Esophagus muscularis mucosa (tissue), 4 donors: ENCODE results near the gene ATXN2. TPM values are rescaled to one million over a fixed set of nuclear protein-coding genes. Genes with fewer than 3 reads are reported as not detected.
"Not testable (repeated sequence)": the region's sequence is repeated elsewhere in the genome, so short reads cannot be mapped to it uniquely, and the experiment has no call there.

Experiments used
- DNase-seq: peaks from one replicate; pipeline ENCODE4 v3.0.0-alpha.2; 2017; ENCODE audit errors: extremely low spot score
- H3K27ac ChIP-seq, 4 donors: fragments of 200-600 bp; sonication (generic); replicated peaks in 1 of 4; 1 replicate in 3 of 4; 2 replicates in 1 of 4; pipeline ENCODE4 v1.5.1; 2016 to 2019; ENCODE audit warnings: mild to moderate bottlenecking in 1 of 4
- H3K27me3 ChIP-seq, 4 donors: fragments of 200-600 bp; sonication (generic); one replicate each; pipeline versions ENCODE4 v1.5.1 to v1.6.0; 2016 to 2019
- H3K36me3 ChIP-seq, 4 donors: fragments of 200-600 bp; sonication (generic); one replicate each; pipeline ENCODE4 v1.5.1; 2016 to 2019
- H3K4me1 ChIP-seq, 4 donors: fragments of 200-600 bp; sonication (generic); one replicate each; pipeline ENCODE4 v1.5.1; 2016 to 2019
- H3K4me3 ChIP-seq, 4 donors: fragments of 200-600 bp; sonication (generic); 1 replicate in 2 of 4; 2 replicates in 2 of 4; pipeline ENCODE4 v1.5.1; 2016 to 2019; ENCODE audit warnings: mild to moderate bottlenecking in 4 of 4, moderate library complexity in 1 of 4
- H3K9me3 ChIP-seq, 4 donors: fragments of 200-600 bp; sonication (generic); 1 replicate in 3 of 4; 2 replicates in 1 of 4; pipeline ENCODE4 v1.5.1; 2016 to 2019
- EP300 ChIP-seq: sonication (generic); formaldehyde crosslinking; IDR thresholded peaks from one replicate; pipeline ENCODE4 v1.6.1; 2017; ENCODE audit warnings: antibody characterized with exemption
- POLR2A ChIP-seq: fragments of 450-650 bp; IDR thresholded peaks from one replicate; pipeline ENCODE4 v1.6.1; 2017; ENCODE audit warnings: antibody characterized with exemption, moderate library complexity, mild to moderate bottlenecking, low read depth
- POLR2AphosphoS5 ChIP-seq, 2 donors: sonication (generic); formaldehyde crosslinking; IDR thresholded peaks; one replicate each; pipeline ENCODE4 v1.6.1; 2017; ENCODE audit warnings: antibody characterized with exemption in 2 of 2
- WGBS: methylation state at CpG from one replicate; pipeline ENCODE4 v1.1.5; 2018; 5-methylcytosine and 5-hydroxymethylcytosine counted together
- intact Hi-C: fragments of 100-400 bp; cut with DNase I; formaldehyde crosslinking; loops from one replicate; pipeline ENCODE4 v1.15.1; 2023
- total RNA-seq, 4 donors: library from RNA; depleted of rRNA; stranded (reverse); fragments of >200 nt; gene quantifications; one replicate each; pipeline versions ENCODE4 v1.1.0 to v1.2.1, GENCODE V29; 2016
- TF ChIP-seq, protein P1 (sequence below), 3 experiments: fragments of 200-600 bp in 2 of 3; fragments of 450-650 bp in 1 of 3; sonication (generic) in 2 of 3; IDR thresholded peaks; one replicate each; pipeline ENCODE4 v1.5.1; 2017 to 2019; ENCODE audit warnings: antibody characterized with exemption in 3 of 3, mild to moderate bottlenecking in 2 of 3, moderate library complexity in 1 of 3

Gene ATXN2
- total RNA-seq, 4 donors from 2014 or later, result 32.0 to 57.3 (median 52.0) TPM

DNA sequence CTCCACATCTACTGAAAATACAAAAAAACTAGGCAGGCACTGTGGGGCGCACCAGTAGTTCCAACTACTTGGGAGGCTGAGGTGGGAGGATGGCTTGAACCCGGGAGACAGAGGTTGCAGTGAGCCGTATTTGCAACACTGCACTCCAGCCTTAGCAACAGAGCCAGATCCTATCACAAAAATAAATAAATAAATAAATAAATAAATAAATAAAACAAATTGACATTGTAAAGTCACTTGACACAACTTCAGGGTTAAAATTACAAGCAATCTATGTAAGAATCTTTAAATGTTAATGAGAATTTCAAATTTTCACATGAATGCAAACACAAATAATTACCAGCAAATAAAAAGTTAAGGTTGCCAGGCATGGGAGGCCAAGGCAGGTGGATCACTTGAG is 11.1 kb downstream of the ATXN2 start:
- TF ChIP-seq POLR2AphosphoS5 (IDR thresholded peaks at IDR 0.05) (no peak), EP300 (no peak), POLR2A (no peak)
- TF ChIP-seq, protein P1, sequence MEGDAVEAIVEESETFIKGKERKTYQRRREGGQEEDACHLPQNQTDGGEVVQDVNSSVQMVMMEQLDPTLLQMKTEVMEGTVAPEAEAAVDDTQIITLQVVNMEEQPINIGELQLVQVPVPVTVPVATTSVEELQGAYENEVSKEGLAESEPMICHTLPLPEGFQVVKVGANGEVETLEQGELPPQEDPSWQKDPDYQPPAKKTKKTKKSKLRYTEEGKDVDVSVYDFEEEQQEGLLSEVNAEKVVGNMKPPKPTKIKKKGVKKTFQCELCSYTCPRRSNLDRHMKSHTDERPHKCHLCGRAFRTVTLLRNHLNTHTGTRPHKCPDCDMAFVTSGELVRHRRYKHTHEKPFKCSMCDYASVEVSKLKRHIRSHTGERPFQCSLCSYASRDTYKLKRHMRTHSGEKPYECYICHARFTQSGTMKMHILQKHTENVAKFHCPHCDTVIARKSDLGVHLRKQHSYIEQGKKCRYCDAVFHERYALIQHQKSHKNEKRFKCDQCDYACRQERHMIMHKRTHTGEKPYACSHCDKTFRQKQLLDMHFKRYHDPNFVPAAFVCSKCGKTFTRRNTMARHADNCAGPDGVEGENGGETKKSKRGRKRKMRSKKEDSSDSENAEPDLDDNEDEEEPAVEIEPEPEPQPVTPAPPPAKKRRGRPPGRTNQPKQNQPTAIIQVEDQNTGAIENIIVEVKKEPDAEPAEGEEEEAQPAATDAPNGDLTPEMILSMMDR (IDR thresholded peaks at IDR 0.05), result no peak
- Histone ChIP-seq H3K9me3 (no peaks in the 10 kb centered on the region), H3K4me3 (no peak overlapping the region), H3K27ac (peak overlapping the region in 1 of 4 donors; percentile 6), H3K36me3 (no peaks in the 10 kb centered on the region), H3K4me1 (peaks cover 7 to 84% (median 78%) of the 10 kb centered on the region in 4 donors), H3K27me3 (no peaks in the 10 kb centered on the region)
- no peak for DNase-seq
- intact Hi-C loops, result no loop called here
- 90% methylated on average over 3 of the region's 3 CpGs for WGBS

DNA sequence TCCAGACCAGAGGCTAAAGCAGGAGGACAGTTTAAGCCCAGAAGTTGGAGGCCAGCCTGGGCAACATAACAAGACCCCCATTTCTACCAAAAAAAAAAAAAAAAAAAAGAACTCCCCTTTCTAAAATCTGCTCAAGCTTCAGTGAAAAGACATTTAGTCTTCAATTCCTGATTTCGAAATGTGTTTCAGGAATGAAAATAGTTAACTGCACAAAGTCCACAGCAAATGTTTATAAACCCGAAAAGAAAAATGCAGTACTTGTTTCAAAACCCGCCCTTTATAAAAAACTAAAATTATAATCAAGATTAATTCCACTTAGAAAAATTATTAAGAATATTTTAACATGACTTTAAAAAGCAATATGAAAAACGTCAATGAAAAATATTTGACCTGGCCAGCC is 12.1 kb downstream of the ATXN2 start:
- intact Hi-C loops, result no loop called here
- Histone ChIP-seq H3K27ac (no peak overlapping the region), H3K9me3 (no peaks in the 10 kb centered on the region), H3K4me1 (peaks cover 6 to 76% (median 69%) of the 10 kb centered on the region in 4 donors), H3K36me3 (no peaks in the 10 kb centered on the region), H3K27me3 (no peaks in the 10 kb centered on the region), H3K4me3 (no peak overlapping the region)
- TF ChIP-seq EP300, result no peak
- no peak for TF ChIP-seq POLR2AphosphoS5 (IDR thresholded peaks at IDR 0.05)
- TF ChIP-seq POLR2A, result no peak
- TF ChIP-seq, protein P1 (IDR thresholded peaks at IDR 0.05), result no peak
- 40% methylated on average over 4 of the region's 4 CpGs for WGBS
- no peak for DNase-seq

DNA sequence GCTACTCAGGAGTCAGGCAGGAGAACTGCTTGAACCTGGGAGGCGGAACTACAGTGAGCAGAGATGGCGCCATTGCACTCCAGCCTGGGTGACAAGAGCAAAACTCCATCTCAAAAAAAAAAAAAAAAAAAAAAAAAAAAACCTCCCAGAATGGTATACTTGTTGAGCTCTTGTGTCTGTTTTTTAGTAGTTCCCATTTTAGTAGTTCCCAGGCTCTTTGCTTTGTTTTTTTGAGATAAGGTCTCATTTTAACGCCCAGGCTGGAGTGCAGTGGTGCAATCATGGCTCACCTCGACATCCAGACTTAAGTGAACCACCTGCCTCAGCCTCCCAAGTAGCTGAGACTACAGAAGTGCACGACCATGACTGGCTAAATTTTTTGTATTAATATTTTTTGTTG is 13.4 kb downstream of the ATXN2 start:
- Histone ChIP-seq H3K27me3 (no peaks in the 10 kb centered on the region), H3K36me3 (no peaks in the 10 kb centered on the region), H3K4me1 (peaks cover 6 to 76% (median 68%) of the 10 kb centered on the region in 4 donors), H3K4me3 (no peak overlapping the region), H3K9me3 (no peaks in the 10 kb centered on the region), H3K27ac (no peak overlapping the region)
- WGBS, result 92% methylated on average over 5 of the region's 5 CpGs
- DNase-seq, result no peak
- intact Hi-C loops, result no loop called here
- TF ChIP-seq, protein P1 (IDR thresholded peaks at IDR 0.05), result no peak
- TF ChIP-seq POLR2A (no peak), EP300 (no peak), POLR2AphosphoS5 (IDR thresholded peaks at IDR 0.05) (no peak)

- H3K4me1 ChIP-seq, result peaks cover 6 to 76% (median 68%) of the 10 kb centered on the region in 4 donors
- H3K9me3 ChIP-seq, result no peaks in the 10 kb centered on the region
- TF ChIP-seq, protein P1 (IDR thresholded peaks at IDR 0.05), result no peak
- no peak for TF ChIP-seq EP300
- no peak for TF ChIP-seq POLR2AphosphoS5 (IDR thresholded peaks at IDR 0.05)
- TF ChIP-seq POLR2A, result no peak
- H3K27me3 ChIP-seq, result no peaks in the 10 kb centered on the region
- WGBS, result 88% methylated on average over 4 of the region's 4 CpGs
- no peak overlapping the region for H3K4me3 ChIP-seq
- no peak for DNase-seq
- no peak overlapping the region for H3K27ac ChIP-seq
- intact Hi-C loops, result no loop called here
- H3K36me3 ChIP-seq, result peaks cover 0 to under 1% (median 0%) of the 10 kb centered on the region in 4 donors
Measured at GRCh38 chr12:111584959-111585358, 14.2 kb downstream of the ATXN2 start.

DNA sequence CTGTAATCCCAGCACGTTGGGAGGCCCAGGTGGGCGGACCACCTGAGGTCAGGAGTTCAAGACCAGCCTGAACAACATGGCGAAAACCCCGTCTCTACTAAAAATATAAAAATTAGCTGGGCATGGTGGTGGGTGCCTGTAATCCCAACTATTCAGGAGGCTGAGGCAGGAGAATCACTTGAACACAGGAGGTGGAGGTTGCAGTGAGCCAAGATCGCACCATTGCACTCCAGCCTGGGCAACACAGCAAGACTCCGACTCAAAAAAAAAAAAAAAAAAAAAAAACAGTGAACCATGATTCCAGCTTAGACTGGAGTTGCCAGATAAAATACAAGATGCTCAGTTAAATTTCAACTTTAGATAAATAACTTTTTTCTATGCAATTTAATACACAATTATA is 15.6 kb downstream of the ATXN2 start:
- H3K27me3 ChIP-seq, DNase-seq, H3K9me3 ChIP-seq, intact Hi-C loops, H3K4me3 ChIP-seq, H3K27ac ChIP-seq, H3K36me3 ChIP-seq: not testable (repeated sequence)
- 90% methylated on average over 6 of the region's 6 CpGs for WGBS
- H3K4me1 ChIP-seq, result peaks cover 6 to 81% (median 70%) of the 10 kb centered on the region in 4 donors
